Activated naive CD8-positive, alpha-beta T cell treated with anti-CD3 and anti-CD28 coated beads for 36 hours (primary cell): Measurements from ENCODE around the gene HLCS. TPM values are rescaled to one million over a fixed set of nuclear protein-coding genes. Genes with fewer than 3 reads are reported as not detected.
A peak's percentile ranks its signal among the peaks of the same experiment; 100 is the strongest.

Source experiments
- DNase-seq: peaks from one replicate; pipeline ENCODE4 v3.0.0; 2021
- H3K27ac Mint-ChIP-seq: one replicate; pipeline ENCODE4 v1.8.0; 2022; ENCODE audit warnings: mild to moderate bottlenecking, moderate library complexity, mixed read lengths
- H3K27me3 Mint-ChIP-seq: one replicate; pipeline ENCODE4 v1.8.0; 2022; ENCODE audit warnings: mild to moderate bottlenecking, mixed read lengths
- H3K36me3 Mint-ChIP-seq: one replicate; pipeline ENCODE4 v1.8.0; 2021; ENCODE audit warnings: mild to moderate bottlenecking, mixed read lengths
- H3K4me1 Mint-ChIP-seq: one replicate; pipeline ENCODE4 v1.8.0; 2021; ENCODE audit warnings: mixed read lengths
- H3K4me3 Mint-ChIP-seq: one replicate; pipeline ENCODE4 v1.8.0; 2022; ENCODE audit warnings: mild to moderate bottlenecking, moderate library complexity, mixed read lengths
- H3K9me3 Mint-ChIP-seq: one replicate; pipeline ENCODE4 v1.8.0; 2022; ENCODE audit warnings: mixed read lengths
- total RNA-seq, 2 experiments: library from RNA; stranded (reverse); gene quantifications; one replicate each; pipeline ENCODE4 v1.2.3, GENCODE V29; 2021

The HLCS gene
- total RNA-seq, 2 experiments from 2014 or later = 12.2 to 13.7 TPM

DNA sequence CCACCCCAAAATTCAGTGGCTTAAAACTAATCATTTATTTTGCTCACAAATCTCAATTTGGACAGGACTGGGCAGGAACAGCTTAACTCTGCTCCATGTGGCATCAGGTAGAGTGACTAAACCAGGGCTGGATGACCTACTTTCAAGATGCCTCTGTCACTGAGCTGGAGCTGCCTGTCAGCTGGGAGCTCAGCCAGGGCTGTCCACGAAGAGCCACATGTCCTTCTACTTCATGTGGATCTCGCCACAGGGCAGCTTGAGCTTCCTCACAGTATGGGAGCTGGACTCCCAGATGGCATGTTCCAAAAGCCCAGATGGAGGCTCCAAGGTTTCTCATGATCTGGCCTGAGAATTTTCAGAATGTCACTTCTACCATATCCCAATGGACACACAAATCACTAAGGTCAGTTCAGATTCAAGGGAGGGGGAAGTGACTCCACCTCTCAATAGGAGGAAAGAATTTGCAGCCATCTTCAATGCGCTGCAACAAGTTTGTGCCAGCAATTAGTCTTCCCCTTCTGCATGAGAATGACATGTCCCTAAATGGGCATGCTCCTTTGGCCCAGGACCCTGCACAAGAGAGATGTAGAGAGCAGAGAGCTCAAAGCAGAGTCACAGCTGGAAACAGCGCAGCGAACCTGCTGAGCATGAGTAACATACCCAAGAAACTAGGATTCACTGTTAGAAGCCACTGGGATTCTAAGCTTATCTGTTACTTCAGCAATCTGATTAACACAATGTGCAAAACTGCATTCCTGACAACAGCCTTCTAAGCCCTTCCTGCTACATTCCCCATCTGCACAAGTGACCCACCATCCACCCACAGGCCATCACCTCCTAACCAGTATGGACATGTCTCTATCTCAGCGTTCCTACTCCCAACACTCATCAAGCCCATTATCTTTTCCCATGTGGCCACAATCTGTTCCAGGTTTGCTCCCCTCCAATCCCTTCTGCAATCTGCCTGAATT is 17.0 kb downstream of the HLCS start:
- Mint-ChIP-seq H3K27ac (no peak overlapping the region), H3K27me3 (no peaks in the 10 kb centered on the region), H3K9me3 (no peaks in the 10 kb centered on the region), H3K4me3 (no peak overlapping the region), H3K4me1 (no peaks in the 10 kb centered on the region), H3K36me3 (peaks cover 27% of the 10 kb centered on the region)
- no peak for DNase-seq

DNA sequence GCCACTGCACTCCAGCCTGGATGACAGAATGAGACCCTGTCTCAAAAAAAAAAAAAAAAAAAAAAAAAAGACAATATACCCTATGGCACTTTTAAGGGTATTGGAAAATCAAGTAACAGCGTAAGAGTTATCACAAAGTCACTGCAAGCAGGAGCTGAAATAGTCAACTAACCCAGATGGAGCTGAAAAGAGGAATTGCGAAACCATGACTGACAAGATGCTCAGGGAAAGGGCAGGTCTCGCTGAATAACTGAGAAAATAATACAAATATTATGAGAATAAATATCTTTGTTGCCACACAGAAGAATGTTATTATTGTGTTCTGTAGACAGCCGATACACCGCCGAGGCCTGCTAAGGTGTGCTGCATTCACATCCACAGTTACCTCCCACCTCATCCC is 17.8 kb downstream of the HLCS start:
- Mint-ChIP-seq H3K9me3 (no peaks in the 10 kb centered on the region), H3K36me3 (peaks cover 27% of the 10 kb centered on the region), H3K27me3 (no peaks in the 10 kb centered on the region), H3K4me1 (no peaks in the 10 kb centered on the region), H3K27ac (no peak overlapping the region), H3K4me3 (no peak overlapping the region)
- DNase-seq = no peak

DNA sequence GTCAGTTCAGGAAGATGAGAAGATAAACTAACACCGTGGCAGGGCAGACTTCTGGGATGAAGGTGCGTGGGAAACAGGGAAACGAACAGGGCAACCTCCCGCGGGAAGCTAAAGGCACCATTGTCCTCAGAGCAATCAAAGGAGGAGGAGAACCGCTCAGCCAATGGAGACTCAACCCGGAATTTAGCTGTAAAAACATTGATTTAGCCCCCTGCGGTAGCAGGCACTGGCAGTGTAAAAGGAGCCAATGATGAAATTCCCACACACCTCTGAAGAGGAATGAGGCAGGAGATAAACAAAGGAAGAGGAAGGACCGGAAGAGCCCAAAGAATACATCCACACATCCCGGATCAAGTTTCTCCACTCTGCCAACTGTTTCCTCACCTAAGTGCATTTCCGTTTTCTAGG is 19.5 kb downstream of the HLCS start:
- no peaks in the 10 kb centered on the region for H3K27me3 Mint-ChIP-seq
- H3K27ac Mint-ChIP-seq = no peak overlapping the region
- H3K36me3 Mint-ChIP-seq = peaks cover 29% of the 10 kb centered on the region
- H3K4me3 Mint-ChIP-seq = no peak overlapping the region
- peaks cover 1% of the 10 kb centered on the region for H3K4me1 Mint-ChIP-seq
- DNase-seq = no peak
- no peaks in the 10 kb centered on the region for H3K9me3 Mint-ChIP-seq

DNA sequence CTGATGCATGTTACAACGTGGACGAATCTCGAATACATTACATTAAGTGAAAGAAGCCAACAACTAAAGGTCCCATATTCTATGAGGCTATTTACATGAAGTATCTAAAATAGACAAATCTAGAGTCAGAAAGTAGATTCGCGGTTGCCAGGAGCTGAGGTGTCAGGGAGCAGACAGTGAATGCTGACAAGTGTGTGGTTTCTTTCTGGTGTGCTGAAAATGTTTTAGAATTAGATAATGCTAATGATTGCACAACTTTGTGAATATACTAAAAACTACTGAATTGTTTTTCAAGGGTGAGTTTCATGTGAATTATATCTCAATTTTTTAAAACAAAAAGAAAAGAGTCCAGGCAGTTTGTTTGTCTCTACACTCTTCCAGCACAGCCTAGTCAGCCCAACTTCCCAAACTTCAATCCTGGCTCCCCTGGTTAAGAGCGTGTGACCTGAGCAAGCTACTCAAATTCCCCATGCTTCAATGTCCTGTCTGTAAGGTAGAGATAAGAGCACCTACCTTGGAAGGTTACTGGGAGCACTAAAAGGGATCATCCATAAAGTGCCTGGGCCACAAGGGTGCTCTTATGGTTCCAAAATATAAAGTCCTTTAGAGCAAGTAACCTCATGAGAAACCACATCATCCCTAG is 20.9 kb downstream of the HLCS start:
- Mint-ChIP-seq H3K27me3 (no peaks in the 10 kb centered on the region), H3K4me1 (peaks cover 1% of the 10 kb centered on the region), H3K27ac (no peak overlapping the region), H3K4me3 (no peak overlapping the region), H3K36me3 (peaks cover 28% of the 10 kb centered on the region), H3K9me3 (no peaks in the 10 kb centered on the region)
- DNase-seq = no peak

DNA sequence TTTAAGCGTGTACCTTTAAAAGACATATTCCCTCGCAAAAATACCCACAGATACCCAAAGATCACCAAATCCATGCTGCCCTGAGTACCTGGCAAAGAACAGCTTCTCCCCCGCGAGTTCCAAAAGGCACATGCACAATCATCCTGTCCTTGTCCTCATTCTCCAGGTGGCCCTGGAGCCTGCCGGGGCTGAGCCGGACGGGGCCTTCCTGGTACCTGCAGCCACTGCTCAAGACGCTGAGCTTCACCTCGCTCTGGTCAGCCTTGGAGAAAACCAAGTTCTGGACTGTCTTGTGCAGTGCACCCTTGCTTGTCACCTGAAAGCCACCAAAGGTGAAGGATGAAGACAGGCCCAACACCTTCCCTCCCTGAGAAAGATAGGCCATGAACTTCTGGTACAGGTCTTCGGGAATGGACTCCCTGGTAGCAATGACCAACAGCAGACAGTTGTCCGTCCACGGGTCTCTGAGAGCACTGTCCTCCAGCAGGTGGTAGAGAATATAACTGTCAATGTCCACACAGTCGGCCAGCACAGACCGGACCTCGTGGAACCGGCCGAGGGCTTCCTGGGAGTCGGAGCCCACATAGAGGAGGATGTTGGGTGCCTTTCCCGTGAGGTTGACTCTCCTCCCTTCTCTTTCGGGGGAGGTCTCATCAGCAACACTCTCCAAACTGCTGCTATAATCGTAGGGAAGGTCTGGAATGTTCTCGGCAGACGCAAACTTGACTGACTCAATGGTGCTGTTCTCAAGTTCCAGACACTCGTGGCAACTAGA is 29.9 kb downstream of the HLCS start:
- no peaks in the 10 kb centered on the region for H3K27me3 Mint-ChIP-seq
- H3K36me3 Mint-ChIP-seq = peaks cover 8% of the 10 kb centered on the region
- no peaks in the 10 kb centered on the region for H3K9me3 Mint-ChIP-seq
- H3K4me3 Mint-ChIP-seq = no peak overlapping the region
- no peak for DNase-seq
- H3K27ac Mint-ChIP-seq = no peak overlapping the region
- no peaks in the 10 kb centered on the region for H3K4me1 Mint-ChIP-seq

DNA sequence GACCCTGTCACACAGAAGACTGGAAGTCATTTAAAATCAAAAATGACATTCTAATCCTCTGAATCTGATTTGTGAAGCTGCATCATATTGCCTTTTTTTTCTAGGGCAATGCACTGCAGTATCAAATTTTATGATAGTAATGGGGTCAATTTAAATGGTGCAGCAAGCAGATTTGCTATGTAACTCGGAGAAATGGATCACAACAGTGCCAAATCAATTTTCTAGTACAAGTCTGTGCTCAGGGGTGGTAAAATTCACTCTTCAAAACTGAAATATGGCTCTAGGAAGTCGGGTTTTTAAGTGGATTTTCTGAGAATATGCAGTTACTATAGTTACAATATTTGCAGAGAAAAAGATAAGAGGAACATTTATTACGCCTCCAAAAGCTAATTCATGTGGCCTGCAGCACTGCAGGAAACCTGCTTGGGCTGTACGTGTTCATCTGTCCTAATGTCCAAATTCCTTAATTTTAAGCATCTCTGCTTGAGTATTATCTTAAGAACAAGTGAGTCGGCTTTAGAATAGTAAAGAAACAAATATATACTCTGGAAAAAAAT is 31.5 kb downstream of the HLCS start:
- Mint-ChIP-seq H3K27ac (no peak overlapping the region), H3K27me3 (no peaks in the 10 kb centered on the region), H3K9me3 (no peaks in the 10 kb centered on the region), H3K4me1 (no peaks in the 10 kb centered on the region), H3K4me3 (no peak overlapping the region), H3K36me3 (peaks cover 11% of the 10 kb centered on the region)
- no peak for DNase-seq

DNA sequence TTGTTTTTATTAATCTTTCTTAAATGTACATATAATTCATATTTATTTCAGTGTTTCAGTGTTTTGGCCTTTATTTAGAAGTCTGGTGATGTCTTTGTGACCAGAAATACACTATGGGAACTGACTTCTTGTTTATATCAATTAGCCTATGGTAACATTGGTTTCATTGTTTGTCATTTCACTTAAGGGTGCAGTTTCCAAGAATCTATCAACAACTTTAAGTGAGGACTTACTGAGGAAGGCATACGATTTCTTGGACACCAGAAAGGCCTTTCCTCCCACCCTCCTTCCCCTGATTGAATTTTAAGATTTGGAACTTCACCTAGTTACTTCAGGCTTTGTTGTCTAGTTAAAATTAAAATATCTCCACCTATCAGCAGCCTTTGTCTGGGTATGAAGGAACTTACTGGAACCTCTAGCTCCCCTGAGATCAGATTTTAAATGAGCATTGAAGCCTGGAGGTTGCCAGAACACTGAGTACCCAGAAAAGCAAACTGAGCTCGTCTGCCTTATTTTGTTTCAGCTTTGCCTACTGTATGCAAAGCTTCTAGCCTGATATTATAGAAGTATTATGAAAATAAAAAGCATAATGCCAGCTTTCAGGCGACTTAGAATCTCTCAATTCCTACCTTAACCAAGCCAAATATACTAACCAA is 34.2 kb downstream of the HLCS start:
- no peak for DNase-seq
- peaks cover 11% of the 10 kb centered on the region for H3K36me3 Mint-ChIP-seq
- no peaks in the 10 kb centered on the region for H3K9me3 Mint-ChIP-seq
- no peak overlapping the region for H3K27ac Mint-ChIP-seq
- no peak overlapping the region for H3K4me3 Mint-ChIP-seq
- no peaks in the 10 kb centered on the region for H3K4me1 Mint-ChIP-seq
- H3K27me3 Mint-ChIP-seq = no peaks in the 10 kb centered on the region

DNA sequence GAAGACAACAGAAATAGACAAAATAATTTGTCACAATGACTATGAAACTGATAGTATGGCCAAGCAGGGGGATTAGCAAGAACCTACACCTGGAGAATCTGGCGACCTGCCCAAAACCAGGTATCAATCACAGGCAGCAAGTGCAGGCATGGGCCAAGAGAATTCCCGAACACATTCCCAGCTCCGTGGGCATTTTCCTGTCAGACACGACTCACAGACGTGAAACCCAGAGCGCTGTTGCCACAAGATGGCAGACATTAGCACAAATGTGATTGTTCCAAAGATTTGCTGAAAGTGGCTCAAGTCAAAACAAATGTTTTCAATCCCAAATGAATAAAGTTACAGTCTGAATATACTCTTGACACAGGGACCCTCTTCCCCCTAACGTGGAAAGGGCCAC is 36.8 kb downstream of the HLCS start:
- H3K36me3 Mint-ChIP-seq = peaks cover 12% of the 10 kb centered on the region
- no peak for DNase-seq
- H3K27ac Mint-ChIP-seq = no peak overlapping the region
- H3K9me3 Mint-ChIP-seq = no peaks in the 10 kb centered on the region
- H3K4me3 Mint-ChIP-seq = no peak overlapping the region
- H3K4me1 Mint-ChIP-seq = peaks cover 4% of the 10 kb centered on the region
- no peaks in the 10 kb centered on the region for H3K27me3 Mint-ChIP-seq

DNA sequence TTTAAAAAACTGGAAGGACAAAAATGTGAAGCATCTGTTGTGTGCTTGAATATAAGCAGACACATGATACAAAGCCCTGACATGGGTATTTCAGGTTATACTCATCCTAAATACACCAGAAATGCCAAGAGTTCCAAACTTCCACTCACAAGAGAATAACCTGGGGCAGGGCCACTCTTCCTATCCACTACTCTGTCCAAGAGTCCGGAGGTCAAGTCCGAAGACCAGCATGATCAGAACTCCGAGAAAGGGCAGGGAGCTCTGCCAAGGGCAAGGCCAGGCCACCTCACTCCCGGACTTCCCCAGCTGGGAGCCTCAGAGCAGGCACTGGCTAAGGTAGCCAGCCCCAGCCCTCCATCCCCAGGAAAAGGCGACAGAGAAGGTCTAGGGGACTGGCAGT is 37.5 kb downstream of the HLCS start:
- no peak for DNase-seq
- peaks cover 7% of the 10 kb centered on the region for H3K4me1 Mint-ChIP-seq
- no peaks in the 10 kb centered on the region for H3K27me3 Mint-ChIP-seq
- H3K27ac Mint-ChIP-seq = no peak overlapping the region
- H3K4me3 Mint-ChIP-seq = no peak overlapping the region
- H3K36me3 Mint-ChIP-seq = peaks cover 12% of the 10 kb centered on the region
- H3K9me3 Mint-ChIP-seq = no peaks in the 10 kb centered on the region

DNA sequence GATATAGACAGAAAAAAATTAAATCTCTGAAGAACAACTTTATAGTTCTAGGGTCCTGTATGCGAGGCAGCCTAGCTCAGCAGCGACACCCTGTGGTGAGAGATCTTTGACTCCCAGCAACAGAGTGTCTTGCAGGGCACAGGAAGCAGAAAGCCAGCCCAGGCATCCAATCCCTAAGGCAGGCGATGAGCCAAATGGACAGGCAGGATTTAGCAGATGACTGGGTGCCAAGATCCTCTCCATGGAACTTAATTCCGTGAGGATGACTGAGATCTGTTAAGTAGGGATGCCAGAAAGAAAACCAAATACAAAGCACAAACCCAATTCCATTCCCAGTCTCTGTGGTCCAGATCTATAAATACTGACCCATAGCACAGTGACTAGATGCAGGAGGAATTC is 38.8 kb downstream of the HLCS start:
- peak; percentile 61 for DNase-seq
- no peaks in the 10 kb centered on the region for H3K9me3 Mint-ChIP-seq
- H3K27me3 Mint-ChIP-seq = no peaks in the 10 kb centered on the region
- peaks cover 16% of the 10 kb centered on the region for H3K4me1 Mint-ChIP-seq
- H3K4me3 Mint-ChIP-seq = no peak overlapping the region
- H3K27ac Mint-ChIP-seq = no peak overlapping the region
- peaks cover 9% of the 10 kb centered on the region for H3K36me3 Mint-ChIP-seq

DNA sequence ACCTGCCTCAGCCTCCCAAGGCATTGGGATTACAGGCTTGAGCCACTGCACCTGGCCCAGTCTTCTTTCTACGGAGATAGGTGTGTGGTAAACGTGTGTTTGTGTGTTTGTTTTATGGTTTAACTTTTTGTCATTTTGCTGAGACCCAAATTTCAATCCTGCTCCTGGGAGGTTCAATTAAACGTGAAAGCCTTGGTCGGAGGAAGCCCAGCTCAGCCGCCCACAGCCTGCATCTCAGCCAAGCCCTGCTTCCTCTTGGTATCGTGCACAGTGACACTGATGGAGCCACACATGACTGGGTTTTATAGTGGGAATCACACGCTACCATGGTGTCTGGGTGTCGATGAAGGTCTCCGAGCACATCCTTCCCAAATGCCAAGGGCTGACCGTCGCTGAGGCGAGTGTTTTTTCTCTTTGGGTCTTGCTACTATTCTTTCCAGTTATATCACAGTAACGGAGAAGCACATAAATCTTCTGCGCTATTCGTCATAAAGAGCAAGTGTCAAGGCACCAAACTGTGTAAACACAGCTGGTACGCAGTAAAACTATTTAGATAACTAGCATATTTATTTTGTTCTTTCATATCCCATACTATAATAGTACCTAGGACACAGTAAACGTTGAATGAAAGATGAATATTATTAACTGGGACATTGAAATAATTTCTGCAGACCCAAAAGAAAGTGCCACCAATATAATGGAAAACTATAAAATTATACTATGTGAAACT is 39.3 kb downstream of the HLCS start:
- no peaks in the 10 kb centered on the region for H3K9me3 Mint-ChIP-seq
- DNase-seq = no peak
- no peak overlapping the region for H3K4me3 Mint-ChIP-seq
- peaks cover 9% of the 10 kb centered on the region for H3K36me3 Mint-ChIP-seq
- H3K4me1 Mint-ChIP-seq = peaks cover 16% of the 10 kb centered on the region
- no peak overlapping the region for H3K27ac Mint-ChIP-seq
- no peaks in the 10 kb centered on the region for H3K27me3 Mint-ChIP-seq

DNA sequence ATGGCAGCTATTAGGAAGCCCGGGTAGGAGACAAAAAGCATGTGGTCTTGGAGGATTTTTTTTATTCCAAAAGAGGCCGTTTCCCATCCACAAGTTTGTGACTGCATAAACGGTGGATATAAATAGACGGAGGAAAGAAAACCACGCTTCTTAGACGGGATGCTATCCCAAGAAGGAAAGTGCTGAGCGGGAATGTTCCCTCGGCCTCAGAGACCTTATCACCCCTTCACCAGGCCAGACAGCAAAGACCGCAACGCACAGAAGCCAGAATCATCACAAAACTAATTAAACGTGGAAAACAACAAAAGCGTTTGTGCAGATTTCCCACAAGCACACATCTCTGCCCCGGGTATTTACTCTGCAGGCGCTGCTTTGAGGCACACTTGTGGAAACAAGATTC is 43.2 kb downstream of the HLCS start:
- Mint-ChIP-seq H3K4me3 (peak overlapping the region; percentile 0), H3K27ac (peak overlapping the region; percentile 45), H3K9me3 (no peaks in the 10 kb centered on the region), H3K36me3 (peaks cover 6% of the 10 kb centered on the region), H3K4me1 (peaks cover 16% of the 10 kb centered on the region), H3K27me3 (no peaks in the 10 kb centered on the region)
- no peak for DNase-seq

DNA sequence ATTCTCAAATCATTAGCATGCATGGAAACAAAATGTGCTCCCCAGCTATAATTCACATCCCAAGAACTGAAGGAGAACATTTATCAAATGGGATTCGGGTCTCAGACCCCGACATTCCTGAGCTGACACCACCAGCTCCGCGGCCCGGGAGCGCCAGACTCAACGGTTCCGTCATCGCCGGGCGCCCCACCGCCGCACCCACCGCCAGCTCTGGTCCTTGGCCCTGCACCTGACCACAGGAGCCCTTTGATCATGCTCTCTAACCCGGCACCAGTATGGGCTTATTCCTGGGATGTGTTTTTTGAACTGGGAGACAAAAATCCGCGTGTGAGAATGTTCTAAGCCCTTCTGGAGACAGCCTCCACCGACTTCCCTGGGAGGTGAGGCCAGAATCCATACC is 43.6 kb downstream of the HLCS start:
- H3K27ac Mint-ChIP-seq = no peak overlapping the region
- H3K27me3 Mint-ChIP-seq = no peaks in the 10 kb centered on the region
- no peak for DNase-seq
- H3K4me1 Mint-ChIP-seq = peaks cover 16% of the 10 kb centered on the region
- no peaks in the 10 kb centered on the region for H3K9me3 Mint-ChIP-seq
- H3K4me3 Mint-ChIP-seq = no peak overlapping the region
- peaks cover 6% of the 10 kb centered on the region for H3K36me3 Mint-ChIP-seq

DNA sequence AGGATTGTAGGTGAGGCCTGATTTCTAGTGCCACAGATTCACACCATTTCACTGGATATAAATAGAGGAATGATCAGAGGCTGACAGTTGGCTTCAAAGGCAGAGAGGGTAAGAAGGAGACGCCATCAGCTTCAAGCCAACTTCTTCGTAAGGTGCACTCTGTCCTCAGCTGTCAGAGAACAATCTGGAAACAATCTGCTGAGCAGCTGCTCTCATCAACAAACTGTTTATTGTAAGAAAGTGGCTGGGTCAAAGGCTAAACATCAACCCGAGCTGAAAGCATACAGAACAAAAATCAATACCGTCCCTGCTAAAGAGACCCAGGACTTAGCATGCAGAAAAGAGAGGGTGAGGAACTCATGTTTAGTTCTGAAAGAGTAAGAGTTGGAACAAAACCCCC is 48.2 kb downstream of the HLCS start:
- no peaks in the 10 kb centered on the region for H3K27me3 Mint-ChIP-seq
- no peaks in the 10 kb centered on the region for H3K9me3 Mint-ChIP-seq
- H3K27ac Mint-ChIP-seq = no peak overlapping the region
- no peaks in the 10 kb centered on the region for H3K36me3 Mint-ChIP-seq
- H3K4me3 Mint-ChIP-seq = no peak overlapping the region
- DNase-seq = no peak
- H3K4me1 Mint-ChIP-seq = peaks cover 10% of the 10 kb centered on the region
